ENCODE measurements around the gene GALNT9.

DNA sequence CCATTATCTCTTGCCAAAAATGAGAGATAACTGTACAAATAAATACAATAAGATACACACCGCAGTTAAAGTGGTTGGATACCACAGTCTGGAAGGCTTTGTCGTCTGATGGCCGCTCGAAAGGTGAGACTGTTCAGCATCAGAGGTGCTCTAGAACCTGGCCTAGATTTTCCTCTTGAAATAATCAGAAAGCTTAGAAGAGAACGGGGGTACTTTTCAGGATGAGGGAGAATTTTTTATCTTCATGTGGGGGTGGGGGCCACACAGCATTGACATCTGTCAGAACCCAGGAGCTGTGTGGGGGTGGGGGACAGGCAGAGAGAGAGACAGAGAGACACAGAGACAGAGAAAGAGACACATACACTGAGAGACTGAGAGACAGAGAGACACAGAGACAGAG is 90.5 kb downstream of the GALNT9 start:
- TF ChIP-seq, protein P1, sequence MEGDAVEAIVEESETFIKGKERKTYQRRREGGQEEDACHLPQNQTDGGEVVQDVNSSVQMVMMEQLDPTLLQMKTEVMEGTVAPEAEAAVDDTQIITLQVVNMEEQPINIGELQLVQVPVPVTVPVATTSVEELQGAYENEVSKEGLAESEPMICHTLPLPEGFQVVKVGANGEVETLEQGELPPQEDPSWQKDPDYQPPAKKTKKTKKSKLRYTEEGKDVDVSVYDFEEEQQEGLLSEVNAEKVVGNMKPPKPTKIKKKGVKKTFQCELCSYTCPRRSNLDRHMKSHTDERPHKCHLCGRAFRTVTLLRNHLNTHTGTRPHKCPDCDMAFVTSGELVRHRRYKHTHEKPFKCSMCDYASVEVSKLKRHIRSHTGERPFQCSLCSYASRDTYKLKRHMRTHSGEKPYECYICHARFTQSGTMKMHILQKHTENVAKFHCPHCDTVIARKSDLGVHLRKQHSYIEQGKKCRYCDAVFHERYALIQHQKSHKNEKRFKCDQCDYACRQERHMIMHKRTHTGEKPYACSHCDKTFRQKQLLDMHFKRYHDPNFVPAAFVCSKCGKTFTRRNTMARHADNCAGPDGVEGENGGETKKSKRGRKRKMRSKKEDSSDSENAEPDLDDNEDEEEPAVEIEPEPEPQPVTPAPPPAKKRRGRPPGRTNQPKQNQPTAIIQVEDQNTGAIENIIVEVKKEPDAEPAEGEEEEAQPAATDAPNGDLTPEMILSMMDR (conservative IDR thresholded peaks at IDR 0.05; ENCODE audit: low read depth, low read length), result no peak
- TF ChIP-seq EZH2 (IDR thresholded peaks at IDR 0.05; ENCODE audit: low read length, unreplicated experiment) (no peak), EZH2phosphoT487 (IDR thresholded peaks at IDR 0.05; ENCODE audit: borderline replicate concordance, low read length) (no peak)
